NCI-H345 treated with DMSO at 0.1 percent for 48 hours (cell line): ENCODE measurements around the gene CADM1.
A peak's percentile ranks its signal among the peaks of the same experiment; 100 is the strongest.

Experiments used
- DNase-seq: peaks from one replicate; lab custom pipeline; 2025; ENCODE audit not compliant: unreplicated experiment; lab: John Stamatoyannopoulos, UW

Gene CADM1

DNA sequence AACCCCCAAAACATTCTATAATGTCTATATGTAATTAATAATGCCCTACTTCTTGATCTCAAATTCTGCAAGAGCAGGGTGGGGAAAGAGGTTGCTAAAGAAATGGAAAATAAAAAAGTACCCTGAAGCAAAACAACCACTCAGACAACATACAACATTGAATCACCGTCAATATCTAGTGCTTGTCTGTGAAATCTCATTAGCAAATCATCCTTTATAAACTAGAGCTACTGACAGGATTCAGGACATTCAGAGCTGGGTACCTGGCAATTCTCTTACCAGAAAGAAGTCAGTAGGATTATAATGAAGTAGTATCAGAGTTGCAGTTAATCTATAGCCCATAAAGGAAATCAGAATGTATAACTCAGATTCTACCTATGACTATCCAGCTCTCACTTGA is 143.2 kb downstream of the CADM1 start:
- DNase-seq: no peak

DNA sequence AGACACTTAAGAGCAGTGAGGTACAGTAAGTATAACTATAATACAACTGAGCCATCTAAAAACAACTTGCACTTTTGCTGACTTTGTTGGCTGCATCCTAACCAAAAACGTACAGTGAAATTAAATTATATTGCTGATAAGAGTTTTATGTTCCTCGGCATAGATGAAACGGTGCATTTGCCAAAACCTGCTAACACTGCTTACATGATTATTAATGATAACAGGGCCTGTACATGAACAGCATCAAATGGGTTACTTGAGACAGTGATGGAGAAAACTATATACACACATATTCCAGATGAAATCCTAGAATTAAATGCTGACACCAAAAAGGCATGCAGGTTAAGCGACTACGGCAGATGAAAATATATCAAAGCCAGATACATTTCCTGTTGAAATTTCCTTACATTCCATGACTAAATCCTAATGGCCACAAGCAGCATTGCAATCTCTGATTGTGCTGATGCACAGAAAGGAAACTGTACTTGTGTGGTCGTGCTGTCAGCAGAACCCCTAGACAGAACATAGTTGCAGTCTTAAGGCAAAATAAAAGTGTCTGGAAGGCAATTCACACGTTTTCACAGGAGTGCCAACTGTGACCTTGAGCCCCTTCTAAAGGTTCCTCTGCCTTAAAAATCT is 143.9 kb downstream of the CADM1 start:
- DNase-seq: no peak

DNA sequence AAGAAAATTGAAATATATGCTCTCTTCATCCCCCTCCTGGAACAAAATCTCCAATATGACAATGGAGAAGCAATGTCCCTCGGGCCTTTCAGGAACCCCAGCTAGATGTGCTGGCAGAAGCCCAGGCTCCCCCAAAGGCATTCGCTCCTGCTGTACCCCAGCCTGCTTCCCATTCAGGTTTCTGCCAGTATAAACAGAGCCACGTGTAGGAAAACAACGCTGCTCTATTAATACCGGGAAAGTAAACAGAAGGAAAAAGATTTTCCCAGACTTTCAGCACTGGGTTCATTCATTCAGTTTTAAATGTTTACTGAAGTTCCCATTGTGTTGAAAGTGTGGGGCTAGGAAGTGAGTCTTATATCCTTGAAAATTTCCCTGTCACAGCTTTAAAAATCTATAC is 147.1 kb downstream of the CADM1 start:
- DNase-seq: no peak

DNA sequence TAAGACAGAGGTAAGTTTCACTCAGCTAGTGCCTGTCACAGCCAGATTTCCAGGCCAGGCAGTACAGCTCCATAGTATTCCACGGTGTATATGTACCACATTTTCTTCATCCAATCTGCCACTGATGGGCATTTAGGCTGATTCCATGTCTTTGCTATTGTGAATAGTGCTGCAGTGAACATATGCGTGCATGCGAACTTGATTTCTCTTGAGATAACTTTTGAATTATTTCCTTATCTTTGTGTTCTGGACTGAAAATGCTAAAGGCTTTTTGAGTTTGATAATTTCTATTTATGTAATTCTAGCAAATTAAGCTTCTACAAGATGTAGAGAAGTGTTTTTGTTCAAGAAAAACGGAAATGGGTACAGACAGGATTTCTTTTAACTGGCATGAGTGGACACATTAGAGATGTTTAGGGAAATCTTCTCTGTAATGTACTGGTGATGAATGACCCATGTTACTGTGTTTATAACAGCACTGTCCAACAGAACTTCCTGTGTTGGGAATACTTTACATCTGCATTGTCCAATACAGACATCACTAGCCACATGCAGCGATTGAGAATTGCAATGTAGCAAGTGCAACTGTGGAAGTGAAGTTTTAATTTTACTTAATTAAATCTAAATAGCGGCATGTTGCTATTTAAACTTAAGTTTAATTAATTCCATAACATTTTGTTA is 151.3 kb downstream of the CADM1 start:
- no peak for DNase-seq

DNA sequence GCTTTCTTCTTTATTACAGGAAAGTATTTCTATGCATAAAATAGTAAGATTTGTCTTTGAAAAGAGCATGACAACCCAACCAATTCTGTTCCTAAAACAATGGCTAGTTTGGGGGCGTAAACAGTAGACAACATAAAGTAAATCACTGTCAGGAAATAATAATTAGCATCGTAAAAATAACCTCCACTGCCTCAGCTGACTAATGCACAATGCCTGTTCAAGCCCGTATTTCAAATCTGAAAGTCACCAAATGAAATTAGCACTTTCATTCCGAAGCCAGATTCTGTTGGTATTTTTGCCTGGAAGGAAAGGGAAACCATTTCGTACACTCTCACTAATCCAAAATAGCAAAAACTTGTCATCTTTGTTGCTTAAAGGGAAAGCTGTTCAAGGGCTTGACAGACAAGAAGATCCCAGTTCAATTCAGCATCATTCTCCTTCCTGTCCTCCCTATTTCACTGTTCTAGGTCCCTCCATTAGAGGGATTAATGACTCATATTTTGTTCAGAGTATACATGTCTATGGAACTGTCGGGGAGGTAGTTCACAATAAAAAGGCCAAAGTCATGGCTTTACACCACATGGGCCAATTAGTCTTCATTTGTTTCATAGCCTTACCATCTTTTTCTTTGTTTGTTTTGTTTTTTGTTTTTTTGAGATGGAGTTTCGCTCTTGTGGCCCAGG is 154.7 kb downstream of the CADM1 start:
- DNase-seq: no peak

DNA sequence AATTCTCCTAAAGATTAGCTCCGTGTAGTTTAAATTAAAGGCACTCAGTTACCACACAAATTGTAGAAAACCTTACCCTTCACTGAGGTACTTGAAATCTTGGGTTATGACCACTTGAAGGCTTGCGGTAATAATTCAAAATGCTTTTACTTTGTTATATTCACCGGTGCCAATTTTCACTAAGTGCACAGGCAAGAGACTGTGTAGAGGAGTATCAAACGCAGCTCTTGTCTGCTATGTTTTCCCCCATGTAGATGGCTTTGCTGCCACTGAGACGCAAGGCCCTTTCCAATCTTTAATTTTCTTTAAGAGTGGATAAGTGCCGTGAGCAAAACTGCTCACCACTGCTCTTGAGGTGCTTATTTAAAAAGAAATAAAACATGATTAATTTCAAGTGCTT is 155.8 kb downstream of the CADM1 start:
- no peak for DNase-seq

DNA sequence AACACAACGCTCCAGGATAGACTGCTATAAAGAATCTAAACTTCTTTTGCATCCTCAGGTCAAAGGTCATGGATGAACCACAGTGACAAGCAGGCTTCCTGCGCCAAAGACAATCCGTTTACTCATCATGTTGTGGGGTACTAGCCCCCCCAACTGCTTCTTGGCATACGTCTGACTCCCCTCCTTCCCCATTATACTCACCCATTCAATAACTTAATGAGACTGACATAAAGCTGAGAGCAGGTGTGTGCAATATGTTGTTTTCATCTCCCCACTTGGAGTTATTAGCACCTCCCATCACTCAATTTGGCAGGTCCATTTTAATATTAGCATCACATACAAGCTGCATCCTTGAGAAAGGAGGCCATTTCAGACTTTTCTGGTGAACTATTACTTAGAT is 157.1 kb downstream of the CADM1 start:
- DNase-seq: no peak

DNA sequence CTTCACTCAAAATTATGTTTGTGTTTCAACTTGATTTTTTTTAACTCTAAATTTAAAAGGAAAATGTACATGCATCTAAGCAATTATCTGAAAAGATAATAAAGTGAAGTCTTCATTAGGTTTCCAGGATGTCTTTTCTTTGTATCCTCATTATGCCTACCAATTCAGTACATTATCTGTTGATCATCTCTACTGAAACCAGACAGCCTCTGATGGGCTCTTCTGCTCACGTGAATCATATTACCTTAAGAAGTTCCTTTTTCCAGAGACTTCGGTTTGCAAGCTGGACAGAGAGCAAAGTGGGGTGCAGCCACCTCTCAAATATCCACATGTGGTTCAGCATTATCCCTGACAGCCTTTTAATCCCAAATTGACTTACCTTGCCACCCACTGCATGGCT is 158.4 kb downstream of the CADM1 start:
- no peak for DNase-seq

DNA sequence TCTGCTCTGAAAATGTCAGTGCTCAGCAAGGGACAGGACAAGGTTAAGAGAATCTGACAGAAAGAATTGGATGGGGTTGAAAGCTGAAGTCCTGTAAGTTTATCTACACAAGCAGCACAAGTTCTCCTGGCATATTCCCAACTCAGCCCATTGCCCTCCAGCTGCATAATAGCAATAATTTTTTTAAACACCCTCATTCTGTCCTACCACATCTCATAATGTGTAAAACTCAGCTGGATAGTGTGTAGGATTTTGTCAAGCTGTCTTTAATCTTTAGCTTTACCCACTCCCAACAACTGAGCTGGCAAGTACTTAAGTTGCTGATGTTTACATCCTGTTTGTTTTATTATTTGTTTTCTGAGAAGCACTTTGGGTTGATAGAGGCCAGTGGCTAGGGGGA is 158.9 kb downstream of the CADM1 start:
- DNase-seq: no peak

DNA sequence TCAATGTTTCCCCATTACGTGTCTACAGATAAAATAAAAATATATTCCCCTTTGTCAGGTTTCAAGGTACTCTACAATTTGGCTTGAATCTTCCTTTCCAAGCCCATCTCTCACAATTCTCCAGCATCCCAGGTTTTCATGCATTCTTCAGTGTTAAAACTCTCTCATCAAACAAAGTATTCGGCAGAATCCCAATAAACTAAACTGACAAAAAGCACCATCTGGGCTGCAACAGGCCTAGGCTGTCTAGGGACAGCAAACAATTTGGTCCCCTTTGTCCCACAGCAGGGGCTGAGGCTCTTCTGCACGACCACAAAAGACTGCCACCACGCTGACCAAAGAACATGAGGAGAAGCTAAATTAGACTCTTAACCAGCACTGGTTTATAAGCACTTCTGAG is 159.4 kb downstream of the CADM1 start:
- no peak for DNase-seq

DNA sequence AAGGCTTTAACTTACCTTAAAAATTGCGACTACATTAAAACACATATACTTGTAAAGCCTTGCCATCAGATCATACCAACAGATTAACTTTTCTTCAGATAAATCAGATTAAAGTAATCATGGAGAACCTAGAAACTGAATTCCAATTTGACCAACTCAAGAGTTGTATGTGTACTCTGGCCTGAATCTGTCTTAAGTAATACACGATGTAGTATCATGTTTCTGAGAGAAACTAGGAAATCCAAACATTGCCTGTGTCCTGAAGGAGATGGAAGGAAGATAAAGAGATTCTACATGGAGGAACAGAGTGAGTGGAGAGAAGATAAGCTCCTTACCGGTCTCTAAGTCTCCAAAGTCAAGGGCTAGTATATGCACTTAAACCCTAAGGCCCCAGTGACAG is 162.1 kb downstream of the CADM1 start:
- DNase-seq: no peak

DNA sequence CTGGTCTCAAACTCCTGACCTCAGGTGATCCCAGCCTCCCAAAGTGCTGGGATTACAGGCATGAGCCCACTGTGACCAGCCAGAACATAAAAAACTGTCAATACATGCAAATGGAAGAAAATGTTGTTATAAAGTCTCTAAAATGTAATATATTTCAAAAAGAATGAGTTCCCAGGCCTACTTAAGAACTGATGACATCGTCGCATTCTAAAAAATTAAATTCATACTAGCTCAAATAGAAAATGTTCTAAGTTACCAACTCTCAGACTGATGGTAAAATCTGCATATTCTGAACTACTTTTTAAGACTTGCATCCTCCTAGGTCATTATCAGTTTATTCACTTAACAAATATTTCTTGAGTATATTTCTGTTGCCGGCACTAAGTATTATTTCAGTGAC is 163.3 kb downstream of the CADM1 start:
- no peak for DNase-seq

DNA sequence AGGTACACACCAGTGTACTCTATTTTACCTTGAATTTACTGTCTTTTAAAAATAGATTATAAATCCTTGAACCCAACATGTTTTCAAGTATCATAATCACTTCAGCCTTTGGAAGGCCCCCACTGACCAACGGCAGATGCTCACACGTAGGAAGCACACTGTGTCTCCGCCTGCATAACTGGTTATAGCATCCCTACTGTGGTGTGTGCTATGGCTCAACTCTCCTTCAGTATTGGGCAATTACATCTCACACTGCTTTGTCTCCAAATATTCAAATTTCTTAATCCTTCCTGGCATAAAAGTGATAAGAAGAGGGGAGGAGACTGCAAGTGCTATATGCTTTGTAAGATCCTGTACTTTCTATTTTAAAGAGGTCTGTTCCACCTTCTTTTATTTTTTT is 165.7 kb downstream of the CADM1 start:
- DNase-seq: no peak

DNA sequence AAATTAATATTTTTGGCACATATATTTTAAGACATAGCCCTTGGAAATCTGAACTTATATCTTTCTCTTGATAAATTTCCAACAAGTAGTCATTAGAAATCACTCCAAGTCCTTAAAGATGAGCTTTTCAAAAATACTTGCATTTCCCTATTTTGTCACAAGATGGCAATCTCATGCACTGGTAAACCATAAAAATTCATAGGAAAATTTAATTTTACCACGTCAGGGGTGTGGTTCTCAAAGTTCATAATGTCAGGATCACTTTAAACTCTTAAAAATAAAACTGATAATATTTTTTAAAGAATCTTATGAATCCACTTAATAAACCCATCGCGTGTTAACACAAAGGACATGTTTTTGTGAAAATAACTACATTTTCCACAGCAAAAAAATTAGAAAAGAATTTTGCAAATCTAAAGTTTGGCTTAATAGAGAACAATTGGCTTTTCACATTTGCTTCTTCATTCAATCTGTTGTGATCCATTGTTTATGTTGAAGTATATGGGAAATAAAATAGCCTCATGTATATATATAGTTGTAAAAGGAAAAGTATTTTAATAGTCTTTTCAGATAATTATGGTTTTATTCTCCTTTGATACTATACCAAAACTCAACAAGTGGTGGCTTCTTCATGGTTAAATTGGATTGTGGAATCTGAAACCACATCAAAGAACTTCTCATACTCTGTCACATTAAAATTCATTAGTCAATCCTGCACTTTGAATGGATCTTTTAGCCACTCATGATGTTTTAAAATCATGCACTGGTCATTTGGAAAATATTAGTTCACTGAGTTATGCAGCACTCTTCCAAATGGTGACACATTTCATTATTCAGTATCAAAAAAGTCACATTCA is 169.1 kb downstream of the CADM1 start:
- DNase-seq: peak; percentile 32

DNA sequence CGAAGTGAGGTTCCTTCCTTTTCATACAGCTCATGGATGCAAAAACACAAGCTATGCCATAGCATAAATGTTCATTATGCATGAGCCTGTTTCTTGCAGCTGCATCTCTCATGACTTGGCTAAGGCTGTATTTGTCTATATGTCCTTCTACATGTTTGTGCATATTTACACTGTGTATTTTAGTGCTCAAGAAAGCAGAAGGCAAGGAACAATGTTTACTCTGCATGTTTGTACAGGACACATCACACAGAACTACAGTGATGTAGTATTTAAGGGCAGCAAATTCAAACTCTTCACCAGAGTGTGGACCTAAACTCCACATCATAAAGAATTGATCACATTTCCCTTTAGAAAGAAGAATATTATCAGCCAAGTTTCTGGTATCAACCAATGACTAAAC is 170.3 kb downstream of the CADM1 start:
- no peak for DNase-seq

DNA sequence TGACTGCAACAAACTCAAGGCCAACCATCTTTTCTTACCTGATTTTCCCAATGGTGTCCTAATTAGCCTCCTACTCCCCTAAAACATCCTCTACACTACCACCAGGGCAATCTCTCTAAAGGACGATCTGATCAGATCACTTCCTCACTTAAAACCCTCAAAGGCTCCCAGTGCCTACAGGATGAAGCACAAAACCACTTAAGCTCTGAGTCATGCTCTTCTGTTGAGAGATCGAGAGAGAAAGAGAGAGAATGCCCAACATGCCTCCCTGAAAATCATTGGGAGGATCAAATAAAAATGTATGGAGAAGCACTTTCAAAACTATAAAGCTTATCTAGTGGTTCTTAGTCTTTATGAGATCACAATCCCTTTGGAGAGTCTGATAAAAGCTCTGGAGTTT is 171.1 kb downstream of the CADM1 start:
- no peak for DNase-seq

DNA sequence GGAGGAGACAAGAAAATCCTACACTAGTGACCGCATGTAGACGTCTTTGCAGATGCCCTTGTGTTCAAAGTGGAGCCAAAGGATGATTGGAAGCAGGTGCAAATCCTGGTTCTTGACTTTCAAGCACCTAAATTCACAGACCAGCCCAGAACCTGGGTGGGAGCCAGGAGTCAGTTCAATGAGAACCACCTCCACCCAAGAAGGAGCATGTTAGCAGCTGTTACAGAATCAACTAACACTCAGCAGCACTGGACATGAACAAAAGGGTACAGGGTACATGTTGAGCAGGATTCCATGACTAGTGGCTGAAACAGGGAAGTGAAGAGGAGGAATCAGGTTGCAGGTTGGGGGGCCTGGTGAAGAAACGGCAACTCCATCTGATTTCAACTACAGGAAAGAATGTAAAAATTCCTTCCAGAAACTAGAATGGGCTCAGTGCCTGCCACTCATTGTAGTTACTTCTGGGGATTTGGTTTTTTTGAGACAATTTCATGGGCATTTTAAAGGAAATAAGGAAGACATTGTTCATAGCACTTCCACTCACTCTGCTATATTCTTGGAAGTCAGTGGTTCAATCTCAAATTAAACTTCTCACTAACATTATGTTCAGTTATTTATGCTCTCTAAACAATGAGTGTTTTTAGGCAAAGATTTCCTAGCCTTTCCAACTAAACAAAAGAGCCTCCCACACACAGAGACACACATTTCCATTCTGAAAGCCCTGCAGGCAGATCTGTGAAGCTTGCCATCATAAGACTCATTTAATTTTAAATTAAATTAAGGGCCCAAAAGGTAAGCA is 173.3 kb downstream of the CADM1 start:
- no peak for DNase-seq

DNA sequence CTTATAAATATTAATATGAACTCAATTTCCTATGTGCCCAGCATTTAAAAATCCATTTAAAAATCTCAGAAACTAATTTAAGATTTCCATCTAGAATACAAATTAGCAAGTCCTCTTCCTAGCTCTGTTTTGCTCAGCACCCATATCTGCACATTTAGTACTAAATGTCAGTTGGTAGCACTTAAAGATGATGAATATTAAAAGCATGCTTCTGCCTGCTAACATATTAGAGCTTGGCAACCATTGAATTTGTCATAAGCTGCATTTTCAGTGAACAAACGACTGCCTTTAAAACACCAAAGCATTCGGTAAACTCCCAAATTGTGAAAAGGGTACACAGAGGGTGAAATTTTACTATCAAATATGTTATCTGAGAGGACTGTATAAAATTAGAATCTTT is 177.7 kb downstream of the CADM1 start:
- no peak for DNase-seq

DNA sequence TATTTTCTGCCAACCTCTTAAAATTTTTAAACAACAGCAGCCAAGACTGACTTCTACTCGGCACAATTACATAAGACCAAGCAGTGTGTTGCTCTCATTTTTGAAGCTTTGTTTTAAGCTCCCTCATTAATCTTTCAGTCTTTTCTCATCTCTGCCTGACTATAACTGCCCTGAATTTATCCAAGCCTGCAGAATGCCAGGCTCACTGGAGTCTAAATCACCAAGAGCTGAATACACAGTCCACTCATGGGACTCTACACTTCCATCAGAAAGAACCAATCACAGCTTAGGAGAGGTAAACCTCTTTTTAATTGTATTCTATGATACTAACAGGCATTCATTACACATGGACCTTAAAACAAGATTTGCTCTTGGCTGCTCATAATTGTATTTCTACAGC is 178.7 kb downstream of the CADM1 start:
- DNase-seq: no peak

DNA sequence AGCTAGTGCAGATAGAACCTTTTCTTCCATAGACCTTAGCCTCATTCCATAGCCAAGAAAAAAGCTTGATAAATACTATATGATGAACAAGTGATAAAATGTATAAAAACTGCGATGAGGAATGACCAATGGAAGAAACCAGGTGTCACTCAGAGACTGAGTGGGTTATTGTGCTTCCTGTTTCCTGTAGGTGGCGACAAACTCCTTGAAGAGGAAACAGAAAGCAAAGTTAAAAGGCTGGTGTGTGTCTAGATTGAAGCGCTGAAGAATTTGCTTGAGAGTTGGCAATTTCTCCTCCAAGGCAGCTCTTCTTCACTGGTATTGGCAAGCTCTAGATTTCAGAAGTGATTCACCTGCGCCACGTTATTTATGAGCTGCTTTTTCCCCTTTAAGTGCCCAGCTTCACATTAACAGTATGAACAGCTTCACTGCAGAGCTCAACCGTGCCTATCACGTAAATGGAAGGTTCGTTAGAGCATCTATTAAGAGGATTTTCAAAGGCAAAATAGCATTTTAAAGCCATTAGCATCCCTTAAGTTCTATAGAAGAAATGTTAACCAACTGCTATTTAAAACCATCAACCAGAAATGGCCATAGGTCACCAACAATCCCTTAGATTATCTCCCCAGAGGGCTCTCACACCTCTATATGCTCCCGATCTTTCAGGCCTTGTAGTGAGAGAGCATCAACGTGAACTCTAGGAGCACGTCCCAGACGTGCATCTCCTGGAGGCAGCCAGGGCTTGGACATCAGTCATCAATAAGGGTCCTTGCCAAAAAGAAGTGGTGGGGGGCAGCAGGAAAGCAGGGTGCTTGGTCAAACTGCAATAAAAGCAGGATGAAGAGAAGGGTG is 179.4 kb downstream of the CADM1 start:
- peak; percentile 65 for DNase-seq
